ENCODE data around the gene SZT2.

DNA sequence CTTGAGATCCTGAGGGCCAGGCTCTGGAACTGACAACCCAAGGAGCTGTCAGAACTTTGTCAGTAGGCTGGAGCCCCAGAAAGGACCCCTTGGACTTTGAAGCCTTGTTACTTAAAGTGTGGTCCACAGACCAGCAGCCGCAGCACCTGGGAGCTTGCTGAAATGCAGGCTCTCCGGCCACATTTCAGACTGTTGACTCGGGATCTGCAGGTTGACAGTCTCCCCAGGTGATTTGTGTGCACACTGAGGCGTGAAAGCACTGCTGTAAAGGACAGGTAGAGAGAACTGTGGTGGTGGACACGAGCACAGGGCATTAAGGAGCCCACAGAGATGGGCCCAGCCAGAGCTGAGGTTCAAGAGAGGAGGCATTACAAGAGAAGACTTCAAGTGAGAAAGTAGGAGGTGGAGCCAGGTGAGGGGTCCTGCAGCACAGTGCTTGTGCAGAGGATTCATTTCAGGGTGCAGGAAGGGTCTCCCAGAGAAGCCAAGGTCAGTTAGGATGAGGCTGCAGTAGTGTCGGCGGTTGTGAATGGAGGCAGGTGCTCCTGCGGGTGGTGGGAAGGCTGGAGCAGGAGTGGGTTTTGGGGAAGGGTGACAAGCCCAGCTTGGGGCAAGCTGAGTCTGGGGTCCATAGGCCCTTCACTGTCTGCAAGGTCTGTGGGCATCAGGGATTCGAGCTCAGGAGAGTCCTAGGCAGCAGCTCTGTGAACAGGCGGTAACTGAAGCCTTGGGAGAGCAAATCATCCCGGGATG, 59.4 kb downstream of the SZT2 start:
- TF ChIP-seq, protein P1, sequence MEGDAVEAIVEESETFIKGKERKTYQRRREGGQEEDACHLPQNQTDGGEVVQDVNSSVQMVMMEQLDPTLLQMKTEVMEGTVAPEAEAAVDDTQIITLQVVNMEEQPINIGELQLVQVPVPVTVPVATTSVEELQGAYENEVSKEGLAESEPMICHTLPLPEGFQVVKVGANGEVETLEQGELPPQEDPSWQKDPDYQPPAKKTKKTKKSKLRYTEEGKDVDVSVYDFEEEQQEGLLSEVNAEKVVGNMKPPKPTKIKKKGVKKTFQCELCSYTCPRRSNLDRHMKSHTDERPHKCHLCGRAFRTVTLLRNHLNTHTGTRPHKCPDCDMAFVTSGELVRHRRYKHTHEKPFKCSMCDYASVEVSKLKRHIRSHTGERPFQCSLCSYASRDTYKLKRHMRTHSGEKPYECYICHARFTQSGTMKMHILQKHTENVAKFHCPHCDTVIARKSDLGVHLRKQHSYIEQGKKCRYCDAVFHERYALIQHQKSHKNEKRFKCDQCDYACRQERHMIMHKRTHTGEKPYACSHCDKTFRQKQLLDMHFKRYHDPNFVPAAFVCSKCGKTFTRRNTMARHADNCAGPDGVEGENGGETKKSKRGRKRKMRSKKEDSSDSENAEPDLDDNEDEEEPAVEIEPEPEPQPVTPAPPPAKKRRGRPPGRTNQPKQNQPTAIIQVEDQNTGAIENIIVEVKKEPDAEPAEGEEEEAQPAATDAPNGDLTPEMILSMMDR (conservative IDR thresholded peaks at IDR 0.05 in 1 of 2, IDR thresholded peaks at IDR 0.05 in 1 of 2; ENCODE audit: low read depth in 1 of 2, low read length in 2 of 2) = no peak
- no peak for TF ChIP-seq EZH2 (IDR thresholded peaks at IDR 0.05; ENCODE audit: low read length, missing control alignments)
